Spleen (tissue), 11 donors: Measurements from ENCODE around the gene CNIH3. TPM values are rescaled to one million over a fixed set of nuclear protein-coding genes. Genes with fewer than 3 reads are reported as not detected.

Experiments used
- DNase-seq: peaks from one replicate; pipeline ENCODE4 v3.0.0-alpha.2; 2020
- H3K27ac ChIP-seq, 8 donors: fragments of 200-600 bp; sonication (generic) in 7 of 8; 1 replicate in 4 of 8; 2 replicates in 4 of 8; pipeline versions ENCODE4 v1.5.0 to v1.8.0; 2016 to 2021; ENCODE audit warnings: inconsistent platforms in 4 of 8, mild to moderate bottlenecking in 4 of 8, moderate library complexity in 1 of 8
- H3K27me3 ChIP-seq, 7 donors: fragments of 200-600 bp; sonication (generic) in 6 of 7; replicated peaks in 1 of 7; 1 replicate in 4 of 7; 2 replicates in 3 of 7; pipeline versions ENCODE4 v1.5.0 to v1.8.0; 2016 to 2021; ENCODE audit warnings: inconsistent platforms in 3 of 7, mild to moderate bottlenecking in 1 of 7
- H3K36me3 ChIP-seq, 6 donors: fragments of 200-600 bp; sonication (generic) in 5 of 6; 1 replicate in 4 of 6; 2 replicates in 2 of 6; pipeline versions ENCODE4 v1.5.0 to v1.8.0; 2016 to 2021; ENCODE audit warnings: inconsistent platforms in 2 of 6
- H3K4me1 ChIP-seq, 6 donors: fragments of 200-600 bp; sonication (generic) in 5 of 6; 1 replicate in 3 of 6; 2 replicates in 3 of 6; pipeline versions ENCODE4 v1.5.0 to v1.8.0; 2016 to 2021; ENCODE audit warnings: inconsistent platforms in 3 of 6
- H3K4me3 ChIP-seq, 8 donors: fragments of 200-600 bp; sonication (generic) in 7 of 8; 1 replicate in 4 of 8; 2 replicates in 4 of 8; pipeline versions ENCODE4 v1.5.0 to v1.8.0; 2016 to 2021; ENCODE audit warnings: inconsistent platforms in 4 of 8, mild to moderate bottlenecking in 4 of 8, moderate library complexity in 2 of 8
- H3K9me3 ChIP-seq, 8 donors: fragments of 200-600 bp; sonication (generic) in 7 of 8; 1 replicate in 4 of 8; 2 replicates in 4 of 8; pipeline versions ENCODE4 v1.5.0 to v1.8.0; 2016 to 2021; ENCODE audit warnings: inconsistent platforms in 4 of 8
- CTCF ChIP-seq, 11 experiments: fragments of 200-600 bp in 7 of 11; fragments of 450-650 bp in 4 of 11; sonication (generic) in 4 of 11; IDR thresholded peaks in 8 of 11; conservative IDR thresholded peaks in 3 of 11; 1 replicate in 7 of 11; 2 replicates in 4 of 11; pipeline versions ENCODE4 v1.4.0 to v1.8.0; 2016 to 2021; ENCODE audit warnings: antibody characterized with exemption in 11 of 11, inconsistent platforms in 4 of 11, mild to moderate bottlenecking in 1 of 11
- POLR2A ChIP-seq, 3 donors: fragments of 450-650 bp; IDR thresholded peaks; one replicate each; pipeline ENCODE4 v1.5.1; 2017; ENCODE audit warnings: antibody characterized with exemption in 3 of 3, mild to moderate bottlenecking in 1 of 3
- POLR2AphosphoS5 ChIP-seq, 3 donors: sonication (generic); formaldehyde crosslinking; IDR thresholded peaks; one replicate each; pipeline ENCODE4 v1.5.1; 2017; ENCODE audit warnings: antibody characterized with exemption in 3 of 3
- WGBS, 5 donors: extraction: QIAGEN DNeasy Blood & Tissue Kit in 3 of 5; methylation state at CpG; one replicate each; pipeline versions ENCODE4 v1.1.5 to v1.1.7; 2013 to 2018; 5-methylcytosine and 5-hydroxymethylcytosine counted together
- intact Hi-C: fragments of 100-400 bp; cut with DNase I; formaldehyde crosslinking; loops from one replicate; pipeline ENCODE4 v1.15.0; 2023; ENCODE audit warnings: low total_unique reads
- polyA plus RNA-seq, 3 donors: library from polyadenylated mRNA; stranded (reverse); fragments of 200-250 nt; gene quantifications; one replicate each; pipeline ENCODE4 v1.2.1, GENCODE V29; 2013
- total RNA-seq, 7 donors: library from RNA; depleted of rRNA in 3 of 7; stranded (reverse); fragments of >200 nt in 3 of 7; fragmentation: NEBNext Ultra II Directional in 4 of 7; extraction: Animal tissue kit (Norgen Biotek cat#: 25700) in 4 of 7; gene quantifications; one replicate each; pipeline versions ENCODE4 v1.1.0 to v1.2.1, GENCODE V29; 2016 to 2021
- donor health status: healthy with polysubstance abuse.
- donor health status: DM: no; HTN: no; CAD: no; lungs with moderate emphysema.
- donor health status: DM: no; HTN: no; CAD: no.
- donor health status: Bipolar disorder and iron deficiency.
- donor health status: healthy.
- donor health status: DM: no; HTN: no; CAD: no.
- donor health status: DM: yes; HTN: yes; CAD: no.

CNIH3 gene
- total and polyA plus RNA-seq, 10 donors: 0.68 to 4.1 (median 2.0) TPM

- H3K27ac ChIP-seq: no peak overlapping the region
- intact Hi-C loops: no loop called here
- DNase-seq: no peak
- no peaks in the 10 kb centered on the region for H3K9me3 ChIP-seq
- no peak for TF ChIP-seq CTCF (IDR thresholded peaks at IDR 0.05 in 8 of 11, conservative IDR thresholded peaks at IDR 0.05 in 3 of 11)
- TF ChIP-seq POLR2AphosphoS5 (IDR thresholded peaks at IDR 0.05): no peak
- no peak for TF ChIP-seq POLR2A (IDR thresholded peaks at IDR 0.05)
- H3K27me3 ChIP-seq: no peaks in the 10 kb centered on the region
- 90 to 92% (median 91%) methylated on average over 3 of the region's 3 CpGs for WGBS, 5 donors
- no peaks in the 10 kb centered on the region for H3K4me1 ChIP-seq
- H3K4me3 ChIP-seq: no peak overlapping the region
- H3K36me3 ChIP-seq: no peaks in the 10 kb centered on the region
These were observed 95.8 kb downstream of the CNIH3 start for GRCh38 chr1:224711876-224712275.

- no peaks in the 10 kb centered on the region for H3K36me3 ChIP-seq
- no peak overlapping the region for H3K27ac ChIP-seq
- no peaks in the 10 kb centered on the region for H3K9me3 ChIP-seq
- no peaks in the 10 kb centered on the region for H3K27me3 ChIP-seq
- no peaks in the 10 kb centered on the region for H3K4me1 ChIP-seq
- H3K4me3 ChIP-seq: no peak overlapping the region
- intact Hi-C loops: no loop called here
- no peak for DNase-seq
- 79 to 100% (median 92%) methylated on average over 1 of the region's 1 CpG for WGBS, 5 donors
- TF ChIP-seq POLR2A (IDR thresholded peaks at IDR 0.05): no peak
- no peak for TF ChIP-seq CTCF (IDR thresholded peaks at IDR 0.05 in 8 of 11, conservative IDR thresholded peaks at IDR 0.05 in 3 of 11)
- no peak for TF ChIP-seq POLR2AphosphoS5 (IDR thresholded peaks at IDR 0.05)
These were observed 97.1 kb downstream of the CNIH3 start for GRCh38 chr1:224713228-224713627.

GRCh38 chr1:224714553-224714952 lies 98.4 kb downstream of the CNIH3 start:
- no peaks in the 10 kb centered on the region for H3K36me3 ChIP-seq
- WGBS, 5 donors: 90 to 97% (median 91%) methylated on average over 6 of the region's 6 CpGs
- no peak for DNase-seq
- intact Hi-C loops: no loop called here
- H3K9me3 ChIP-seq: no peaks in the 10 kb centered on the region
- H3K27me3 ChIP-seq: no peaks in the 10 kb centered on the region
- no peak overlapping the region for H3K27ac ChIP-seq
- TF ChIP-seq POLR2AphosphoS5 (IDR thresholded peaks at IDR 0.05): no peak
- no peak for TF ChIP-seq CTCF (IDR thresholded peaks at IDR 0.05 in 8 of 11, conservative IDR thresholded peaks at IDR 0.05 in 3 of 11)
- TF ChIP-seq POLR2A (IDR thresholded peaks at IDR 0.05): no peak
- no peak overlapping the region for H3K4me3 ChIP-seq
- H3K4me1 ChIP-seq: no peaks in the 10 kb centered on the region

- H3K9me3 ChIP-seq: no peaks in the 10 kb centered on the region
- no peak for DNase-seq
- TF ChIP-seq CTCF (IDR thresholded peaks at IDR 0.05 in 8 of 11, conservative IDR thresholded peaks at IDR 0.05 in 3 of 11): no peak
- TF ChIP-seq POLR2A (IDR thresholded peaks at IDR 0.05): no peak
- TF ChIP-seq POLR2AphosphoS5 (IDR thresholded peaks at IDR 0.05): no peak
- no peaks in the 10 kb centered on the region for H3K4me1 ChIP-seq
- no peak overlapping the region for H3K27ac ChIP-seq
- H3K27me3 ChIP-seq: peaks cover 0 to 12% (median 0%) of the 10 kb centered on the region in 7 donors
- H3K36me3 ChIP-seq: no peaks in the 10 kb centered on the region
- H3K4me3 ChIP-seq: no peak overlapping the region
- intact Hi-C loops: no loop called here
- WGBS, 5 donors: 45 to 67% (median 61%) methylated on average over 9 of the region's 9 CpGs
These were observed 102.4 kb downstream of the CNIH3 start for GRCh38 chr1:224718470-224719053.
